ENCODE data around the gene PLEKHG4. TPM values are rescaled to one million over a fixed set of nuclear protein-coding genes. Genes with fewer than 3 reads are reported as not detected.

PLEKHG4 gene
- total and polyA plus RNA-seq, 9 of the 15 experiments (the other 6 are each of a cell fraction or from before 2014, with no cell fraction given), result 3.7 to 36.8 (median 17.9) TPM

DNA sequence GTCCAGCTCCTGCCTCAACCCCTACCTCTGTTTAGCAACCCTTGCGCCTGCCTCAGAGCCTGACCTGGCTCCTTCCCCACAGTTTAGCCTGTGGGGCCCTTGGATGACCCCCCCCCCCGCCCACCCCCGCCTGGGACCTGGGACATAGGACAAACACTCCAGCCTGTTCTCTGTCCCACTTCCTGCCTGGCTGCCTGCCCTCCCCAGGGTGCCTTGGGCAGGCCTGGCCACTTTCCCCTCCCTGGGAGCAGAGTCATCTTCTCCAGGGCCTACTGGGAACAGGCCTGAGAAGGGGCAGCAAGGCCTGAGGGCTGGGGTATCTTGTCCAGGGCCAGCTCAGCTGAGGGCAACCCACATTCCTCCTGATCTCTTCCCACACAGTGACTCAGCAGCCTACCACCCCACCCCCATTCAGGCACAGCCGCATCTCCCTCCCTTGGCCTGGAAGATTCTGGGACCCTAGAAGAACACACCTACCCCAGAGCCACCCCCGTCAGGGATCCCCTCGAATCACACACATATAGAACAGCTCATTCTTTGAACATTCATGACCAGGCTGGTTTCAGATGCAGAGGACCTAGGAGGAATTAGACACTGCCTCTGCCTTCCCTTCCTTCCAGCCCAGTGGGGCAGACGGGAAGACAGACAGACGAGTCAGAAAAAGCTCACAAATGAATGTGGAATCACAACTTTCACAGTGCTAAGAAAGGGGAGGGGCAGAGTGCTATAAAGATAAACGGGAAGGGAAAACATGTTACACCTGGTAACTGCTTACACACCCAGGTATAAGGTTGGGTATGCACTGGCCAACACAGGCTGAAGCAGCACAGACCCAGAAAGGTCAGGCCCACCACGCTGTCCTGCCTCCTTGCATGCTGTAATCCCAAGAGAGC lies 38.1 kb upstream of the PLEKHG4 start (continued):
- TF ChIP-seq ZFP30 (CRISPR knock-in tag; IDR thresholded peaks at IDR 0.05; ENCODE audit: borderline replicate concordance), result no peak
- TF ChIP-seq PHF21A (IDR thresholded peaks at IDR 0.05; ENCODE audit: borderline replicate concordance, low read depth), result no peak; the same call in 1 of the 2 replicates
- TF ChIP-seq KDM1A (IDR thresholded peaks at IDR 0.05), result peak in 1 of 2 experiments; percentile 52; a peak in 2 of 4 replicates
- no peak for TF ChIP-seq USF2 (CRISPR knock-in tag; IDR thresholded peaks at IDR 0.05)
- TF ChIP-seq KHSRP (IDR thresholded peaks at IDR 0.05), result no peak
- TF ChIP-seq, protein P1, sequence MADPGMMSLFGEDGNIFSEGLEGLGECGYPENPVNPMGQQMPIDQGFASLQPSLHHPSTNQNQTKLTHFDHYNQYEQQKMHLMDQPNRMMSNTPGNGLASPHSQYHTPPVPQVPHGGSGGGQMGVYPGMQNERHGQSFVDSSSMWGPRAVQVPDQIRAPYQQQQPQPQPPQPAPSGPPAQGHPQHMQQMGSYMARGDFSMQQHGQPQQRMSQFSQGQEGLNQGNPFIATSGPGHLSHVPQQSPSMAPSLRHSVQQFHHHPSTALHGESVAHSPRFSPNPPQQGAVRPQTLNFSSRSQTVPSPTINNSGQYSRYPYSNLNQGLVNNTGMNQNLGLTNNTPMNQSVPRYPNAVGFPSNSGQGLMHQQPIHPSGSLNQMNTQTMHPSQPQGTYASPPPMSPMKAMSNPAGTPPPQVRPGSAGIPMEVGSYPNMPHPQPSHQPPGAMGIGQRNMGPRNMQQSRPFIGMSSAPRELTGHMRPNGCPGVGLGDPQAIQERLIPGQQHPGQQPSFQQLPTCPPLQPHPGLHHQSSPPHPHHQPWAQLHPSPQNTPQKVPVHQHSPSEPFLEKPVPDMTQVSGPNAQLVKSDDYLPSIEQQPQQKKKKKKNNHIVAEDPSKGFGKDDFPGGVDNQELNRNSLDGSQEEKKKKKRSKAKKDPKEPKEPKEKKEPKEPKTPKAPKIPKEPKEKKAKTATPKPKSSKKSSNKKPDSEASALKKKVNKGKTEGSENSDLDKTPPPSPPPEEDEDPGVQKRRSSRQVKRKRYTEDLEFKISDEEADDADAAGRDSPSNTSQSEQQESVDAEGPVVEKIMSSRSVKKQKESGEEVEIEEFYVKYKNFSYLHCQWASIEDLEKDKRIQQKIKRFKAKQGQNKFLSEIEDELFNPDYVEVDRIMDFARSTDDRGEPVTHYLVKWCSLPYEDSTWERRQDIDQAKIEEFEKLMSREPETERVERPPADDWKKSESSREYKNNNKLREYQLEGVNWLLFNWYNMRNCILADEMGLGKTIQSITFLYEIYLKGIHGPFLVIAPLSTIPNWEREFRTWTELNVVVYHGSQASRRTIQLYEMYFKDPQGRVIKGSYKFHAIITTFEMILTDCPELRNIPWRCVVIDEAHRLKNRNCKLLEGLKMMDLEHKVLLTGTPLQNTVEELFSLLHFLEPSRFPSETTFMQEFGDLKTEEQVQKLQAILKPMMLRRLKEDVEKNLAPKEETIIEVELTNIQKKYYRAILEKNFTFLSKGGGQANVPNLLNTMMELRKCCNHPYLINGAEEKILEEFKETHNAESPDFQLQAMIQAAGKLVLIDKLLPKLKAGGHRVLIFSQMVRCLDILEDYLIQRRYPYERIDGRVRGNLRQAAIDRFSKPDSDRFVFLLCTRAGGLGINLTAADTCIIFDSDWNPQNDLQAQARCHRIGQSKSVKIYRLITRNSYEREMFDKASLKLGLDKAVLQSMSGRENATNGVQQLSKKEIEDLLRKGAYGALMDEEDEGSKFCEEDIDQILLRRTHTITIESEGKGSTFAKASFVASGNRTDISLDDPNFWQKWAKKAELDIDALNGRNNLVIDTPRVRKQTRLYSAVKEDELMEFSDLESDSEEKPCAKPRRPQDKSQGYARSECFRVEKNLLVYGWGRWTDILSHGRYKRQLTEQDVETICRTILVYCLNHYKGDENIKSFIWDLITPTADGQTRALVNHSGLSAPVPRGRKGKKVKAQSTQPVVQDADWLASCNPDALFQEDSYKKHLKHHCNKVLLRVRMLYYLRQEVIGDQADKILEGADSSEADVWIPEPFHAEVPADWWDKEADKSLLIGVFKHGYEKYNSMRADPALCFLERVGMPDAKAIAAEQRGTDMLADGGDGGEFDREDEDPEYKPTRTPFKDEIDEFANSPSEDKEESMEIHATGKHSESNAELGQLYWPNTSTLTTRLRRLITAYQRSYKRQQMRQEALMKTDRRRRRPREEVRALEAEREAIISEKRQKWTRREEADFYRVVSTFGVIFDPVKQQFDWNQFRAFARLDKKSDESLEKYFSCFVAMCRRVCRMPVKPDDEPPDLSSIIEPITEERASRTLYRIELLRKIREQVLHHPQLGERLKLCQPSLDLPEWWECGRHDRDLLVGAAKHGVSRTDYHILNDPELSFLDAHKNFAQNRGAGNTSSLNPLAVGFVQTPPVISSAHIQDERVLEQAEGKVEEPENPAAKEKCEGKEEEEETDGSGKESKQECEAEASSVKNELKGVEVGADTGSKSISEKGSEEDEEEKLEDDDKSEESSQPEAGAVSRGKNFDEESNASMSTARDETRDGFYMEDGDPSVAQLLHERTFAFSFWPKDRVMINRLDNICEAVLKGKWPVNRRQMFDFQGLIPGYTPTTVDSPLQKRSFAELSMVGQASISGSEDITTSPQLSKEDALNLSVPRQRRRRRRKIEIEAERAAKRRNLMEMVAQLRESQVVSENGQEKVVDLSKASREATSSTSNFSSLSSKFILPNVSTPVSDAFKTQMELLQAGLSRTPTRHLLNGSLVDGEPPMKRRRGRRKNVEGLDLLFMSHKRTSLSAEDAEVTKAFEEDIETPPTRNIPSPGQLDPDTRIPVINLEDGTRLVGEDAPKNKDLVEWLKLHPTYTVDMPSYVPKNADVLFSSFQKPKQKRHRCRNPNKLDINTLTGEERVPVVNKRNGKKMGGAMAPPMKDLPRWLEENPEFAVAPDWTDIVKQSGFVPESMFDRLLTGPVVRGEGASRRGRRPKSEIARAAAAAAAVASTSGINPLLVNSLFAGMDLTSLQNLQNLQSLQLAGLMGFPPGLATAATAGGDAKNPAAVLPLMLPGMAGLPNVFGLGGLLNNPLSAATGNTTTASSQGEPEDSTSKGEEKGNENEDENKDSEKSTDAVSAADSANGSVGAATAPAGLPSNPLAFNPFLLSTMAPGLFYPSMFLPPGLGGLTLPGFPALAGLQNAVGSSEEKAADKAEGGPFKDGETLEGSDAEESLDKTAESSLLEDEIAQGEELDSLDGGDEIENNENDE (IDR thresholded peaks at IDR 0.05; ENCODE audit: low read depth, low read length), result no peak
- TF ChIP-seq MEIS2 (IDR thresholded peaks at IDR 0.05; ENCODE audit: partially characterized antibody), result no peak
- TF ChIP-seq, protein P2, sequence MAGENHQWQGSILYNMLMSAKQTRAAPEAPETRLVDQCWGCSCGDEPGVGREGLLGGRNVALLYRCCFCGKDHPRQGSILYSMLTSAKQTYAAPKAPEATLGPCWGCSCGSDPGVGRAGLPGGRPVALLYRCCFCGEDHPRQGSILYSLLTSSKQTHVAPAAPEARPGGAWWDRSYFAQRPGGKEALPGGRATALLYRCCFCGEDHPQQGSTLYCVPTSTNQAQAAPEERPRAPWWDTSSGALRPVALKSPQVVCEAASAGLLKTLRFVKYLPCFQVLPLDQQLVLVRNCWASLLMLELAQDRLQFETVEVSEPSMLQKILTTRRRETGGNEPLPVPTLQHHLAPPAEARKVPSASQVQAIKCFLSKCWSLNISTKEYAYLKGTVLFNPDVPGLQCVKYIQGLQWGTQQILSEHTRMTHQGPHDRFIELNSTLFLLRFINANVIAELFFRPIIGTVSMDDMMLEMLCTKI (IDR thresholded peaks at IDR 0.05; ENCODE audit: partially characterized antibody), result no peak
- TF ChIP-seq HNRNPH1 (optimal IDR thresholded peaks at IDR 0.05; ENCODE audit: low read depth, low read length), result no peak
- no peak for TF ChIP-seq SMARCA5 (IDR thresholded peaks at IDR 0.05)
- no peak for TF ChIP-seq PRPF4 (IDR thresholded peaks at IDR 0.05; ENCODE audit: insufficient read depth, low read depth, low read length, poor library complexity, severe bottlenecking)
- TF ChIP-seq MAFK (IDR thresholded peaks at IDR 0.05; ENCODE audit: low read length), result peak; percentile 76
- no peak for TF ChIP-seq GTF2F1 (IDR thresholded peaks at IDR 0.05; ENCODE audit: low read depth, low read length)
